Thyroid gland (tissue), 4 donors: Measurements from ENCODE around the gene ASPSCR1. TPM values are rescaled to one million over a fixed set of nuclear protein-coding genes. Genes with fewer than 3 reads are reported as not detected.

ENCODE experiments used
- DNase-seq, 2 donors: peaks; one replicate each; pipeline ENCODE4 v3.0.0-alpha.2; 2019
- H3K27ac ChIP-seq, 3 donors: fragments of 200-600 bp; sonication (generic); 1 replicate in 2 of 3; 2 replicates in 1 of 3; pipeline ENCODE4 v1.5.1; 2016 to 2019; ENCODE audit warnings: mild to moderate bottlenecking in 1 of 3, moderate library complexity in 1 of 3
- H3K27me3 ChIP-seq: fragments of 200-600 bp; sonication (generic); one replicate; pipeline ENCODE4 v1.5.1; 2019
- H3K36me3 ChIP-seq, 2 donors: fragments of 200-600 bp; sonication (generic); one replicate each; pipeline ENCODE4 v1.5.1; 2016 to 2019
- H3K4me1 ChIP-seq, 2 donors: fragments of 200-600 bp; sonication (generic); one replicate each; pipeline ENCODE4 v1.5.1; 2017 to 2019
- H3K4me3 ChIP-seq, 3 donors: fragments of 200-600 bp; sonication (generic); replicated peaks in 1 of 3; 1 replicate in 2 of 3; 2 replicates in 1 of 3; pipeline ENCODE4 v1.5.1; 2016; ENCODE audit warnings: mild to moderate bottlenecking in 1 of 3
- H3K9me3 ChIP-seq: fragments of 200-600 bp; sonication (generic); one replicate; pipeline ENCODE4 v1.5.1; 2017
- CTCF ChIP-seq, 6 experiments: fragments of 200-600 bp in 3 of 6; fragments of 450-650 bp in 3 of 6; sonication (generic) in 3 of 6; IDR thresholded peaks; one replicate each; pipeline ENCODE4 v1.5.1; 2016 to 2019; ENCODE audit warnings: antibody characterized with exemption in 6 of 6, mild to moderate bottlenecking in 2 of 6, inconsistent platforms in 1 of 6, moderate library complexity in 1 of 6
- POLR2A ChIP-seq, 2 donors: fragments of 450-650 bp; IDR thresholded peaks; one replicate each; pipeline ENCODE4 v1.6.1; 2017; ENCODE audit warnings: antibody characterized with exemption in 2 of 2, mild to moderate bottlenecking in 2 of 2, moderate library complexity in 1 of 2
- WGBS, 2 donors: methylation state at CpG; one replicate each; pipeline ENCODE4 v1.1.5; 2017; 5-methylcytosine and 5-hydroxymethylcytosine counted together
- intact Hi-C: fragments of 100-400 bp; cut with DNase I; formaldehyde crosslinking; loops from one replicate; pipeline ENCODE4 v1.15.1; 2023
- total RNA-seq, 4 donors: library from RNA; depleted of rRNA; stranded (reverse); fragments of >200 nt; gene quantifications; one replicate each; pipeline ENCODE4 v1.2.3, GENCODE V29; 2016

The ASPSCR1 gene
- total RNA-seq, 4 donors from 2014 or later = 23.2 to 53.6 (median 35.7) TPM

- 89% methylated on average over 24 of the region's 28 CpGs; no CpG with 5 or more reads in 1 of the 2 donors for WGBS, 2 donors
- no peak overlapping the region for H3K4me3 ChIP-seq
- intact Hi-C loops = no loop called here
- H3K36me3 ChIP-seq = no peaks in the 10 kb centered on the region
- peaks cover under 1 to 2% of the 10 kb centered on the region in 2 donors for H3K4me1 ChIP-seq
- DNase-seq = no peak
- H3K27me3 ChIP-seq = no peaks in the 10 kb centered on the region
- no peak for TF ChIP-seq CTCF (IDR thresholded peaks at IDR 0.05)
- no peaks in the 10 kb centered on the region for H3K9me3 ChIP-seq
- no peak overlapping the region for H3K27ac ChIP-seq
Observed at GRCh38 chr17:82016061-82016874, 38.8 kb downstream of the ASPSCR1 start.

GRCh38 chr17:82016875-82017459, 39.5 kb downstream of the ASPSCR1 start:
- Histone ChIP-seq H3K4me3 (no peak overlapping the region), H3K36me3 (no peaks in the 10 kb centered on the region), H3K27ac (no peak overlapping the region), H3K27me3 (no peaks in the 10 kb centered on the region), H3K4me1 (peaks cover 8 to 9% of the 10 kb centered on the region in 2 donors), H3K9me3 (no peaks in the 10 kb centered on the region)
- intact Hi-C loops = no loop called here
- no peak for DNase-seq
- TF ChIP-seq CTCF (IDR thresholded peaks at IDR 0.05) = no peak
- no peak for TF ChIP-seq POLR2A (IDR thresholded peaks at IDR 0.05)
- 85 to 89% methylated on average over 8 to 21 of the region's 24 CpGs for WGBS, 2 donors

GRCh38 chr17:82017612-82018151, 40.3 kb downstream of the ASPSCR1 start:
- H3K36me3 ChIP-seq = no peaks in the 10 kb centered on the region
- TF ChIP-seq POLR2A (IDR thresholded peaks at IDR 0.05) (no peak), CTCF (IDR thresholded peaks at IDR 0.05) (no peak)
- H3K27ac ChIP-seq = no peak overlapping the region
- DNase-seq = no peak
- H3K27me3 ChIP-seq = no peaks in the 10 kb centered on the region
- H3K4me3 ChIP-seq = no peak overlapping the region
- peaks cover 12 to 13% of the 10 kb centered on the region in 2 donors for H3K4me1 ChIP-seq
- no peaks in the 10 kb centered on the region for H3K9me3 ChIP-seq
- intact Hi-C loops = no loop called here
- WGBS, 2 donors = 86 to 89% methylated on average over 6 to 10 of the region's 13 CpGs

GRCh38 chr17:82018152-82018988, 40.9 kb downstream of the ASPSCR1 start:
- Histone ChIP-seq H3K4me1 (peaks cover 12 to 13% of the 10 kb centered on the region in 2 donors), H3K9me3 (no peaks in the 10 kb centered on the region), H3K36me3 (no peaks in the 10 kb centered on the region), H3K27me3 (no peaks in the 10 kb centered on the region), H3K27ac (no peak overlapping the region), H3K4me3 (no peak overlapping the region)
- WGBS, 2 donors = 78 to 86% methylated on average over 14 to 16 of the region's 19 CpGs
- intact Hi-C loops = no loop called here
- no peak for TF ChIP-seq POLR2A (IDR thresholded peaks at IDR 0.05)
- TF ChIP-seq CTCF (IDR thresholded peaks at IDR 0.05) = no peak
- DNase-seq = no peak
